Measurements from ENCODE around the gene PIP4K2A. TPM values are rescaled to one million over a fixed set of nuclear protein-coding genes. Genes with fewer than 3 reads are reported as not detected.
A peak's percentile ranks its signal among the peaks of the same experiment; 100 is the strongest.

The PIP4K2A gene
- total RNA-seq, 3 donors from 2014 or later (not counting 1 experiment from before 2014, with no cell fraction given): 311 to 423 (median 405) TPM

DNA sequence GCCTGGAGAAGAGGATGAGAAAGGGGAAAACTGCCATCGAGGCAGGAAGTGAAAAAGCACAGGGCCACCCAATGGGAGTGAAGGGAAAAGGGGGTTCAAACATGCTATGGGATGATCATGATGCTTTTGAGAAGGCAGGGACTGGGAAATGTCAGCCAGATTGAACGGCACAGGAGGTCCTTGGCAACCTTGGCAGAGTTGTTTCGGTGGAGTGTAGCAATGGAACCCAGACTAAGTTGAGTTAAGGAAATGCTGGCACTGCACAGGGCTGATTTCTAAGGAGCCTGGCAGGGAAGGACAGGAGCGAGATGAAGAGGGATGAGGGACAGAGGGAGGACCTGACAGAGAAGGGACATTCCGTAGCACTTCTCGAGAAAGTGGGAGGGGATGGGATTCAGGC, 101.4 kb downstream of the PIP4K2A start:
- peaks cover 74% of the 10 kb centered on the region for H3K4me1 ChIP-seq (ENCODE audit: control insufficient read depth, insufficient read depth, low read length)

DNA sequence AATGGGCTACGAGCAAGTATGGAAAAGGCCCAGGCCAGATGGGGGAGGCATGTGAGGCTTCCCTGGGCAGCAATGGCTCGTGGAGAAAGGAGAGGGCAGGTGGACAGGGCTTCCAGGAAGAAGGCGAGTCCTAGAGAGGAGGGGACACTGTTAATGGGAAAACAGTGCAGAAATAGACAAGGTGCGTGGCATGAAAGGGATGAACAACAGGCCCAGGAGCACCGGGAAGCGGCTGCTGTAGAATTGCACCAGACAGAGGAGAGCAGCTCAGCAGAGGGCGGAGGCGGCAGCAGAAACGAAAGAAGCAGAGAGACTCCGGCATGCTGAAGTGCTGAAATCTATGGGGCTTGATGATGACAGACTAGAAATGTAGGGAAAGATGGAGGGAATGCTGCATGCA, 102.1 kb downstream of the PIP4K2A start:
- H3K36me3 Mint-ChIP-seq: peaks cover 30% of the 10 kb centered on the region
- H3K4me3 ChIP-seq (ENCODE audit: low read length): no peak overlapping the region
- ATAC-seq (no peak), DNase-seq (peak in 1 of 2 donors; percentile 68)
- intact Hi-C loops (cut with micrococcal nuclease): no loop called here
- H3K27ac ChIP-seq (ENCODE audit: low read length): peak overlapping the region; percentile 89
- peaks cover 72% of the 10 kb centered on the region for H3K4me1 ChIP-seq (ENCODE audit: control insufficient read depth, insufficient read depth, low read length)
- H3K4me1 Mint-ChIP-seq: peaks cover 91 to 94% of the 10 kb centered on the region in 2 donors
- H3K9me3 ChIP-seq (ENCODE audit: control insufficient read depth, insufficient read depth, low read length): no peaks in the 10 kb centered on the region
- H3K27me3 ChIP-seq (ENCODE audit: control insufficient read depth, insufficient read depth, low read length): no peaks in the 10 kb centered on the region
- no peaks in the 10 kb centered on the region for H3K27me3 Mint-ChIP-seq (ENCODE audit: low read depth in 2 of 2)
- no peaks in the 10 kb centered on the region for H3K9me3 Mint-ChIP-seq
- peak overlapping the region; percentile 99 for H3K27ac Mint-ChIP-seq
- TF ChIP-seq, protein P1, sequence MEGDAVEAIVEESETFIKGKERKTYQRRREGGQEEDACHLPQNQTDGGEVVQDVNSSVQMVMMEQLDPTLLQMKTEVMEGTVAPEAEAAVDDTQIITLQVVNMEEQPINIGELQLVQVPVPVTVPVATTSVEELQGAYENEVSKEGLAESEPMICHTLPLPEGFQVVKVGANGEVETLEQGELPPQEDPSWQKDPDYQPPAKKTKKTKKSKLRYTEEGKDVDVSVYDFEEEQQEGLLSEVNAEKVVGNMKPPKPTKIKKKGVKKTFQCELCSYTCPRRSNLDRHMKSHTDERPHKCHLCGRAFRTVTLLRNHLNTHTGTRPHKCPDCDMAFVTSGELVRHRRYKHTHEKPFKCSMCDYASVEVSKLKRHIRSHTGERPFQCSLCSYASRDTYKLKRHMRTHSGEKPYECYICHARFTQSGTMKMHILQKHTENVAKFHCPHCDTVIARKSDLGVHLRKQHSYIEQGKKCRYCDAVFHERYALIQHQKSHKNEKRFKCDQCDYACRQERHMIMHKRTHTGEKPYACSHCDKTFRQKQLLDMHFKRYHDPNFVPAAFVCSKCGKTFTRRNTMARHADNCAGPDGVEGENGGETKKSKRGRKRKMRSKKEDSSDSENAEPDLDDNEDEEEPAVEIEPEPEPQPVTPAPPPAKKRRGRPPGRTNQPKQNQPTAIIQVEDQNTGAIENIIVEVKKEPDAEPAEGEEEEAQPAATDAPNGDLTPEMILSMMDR (IDR thresholded peaks at IDR 0.05): no peak
- peak overlapping the region; percentile 92 for H3K4me3 Mint-ChIP-seq
- peaks cover 25% of the 10 kb centered on the region for H3K36me3 ChIP-seq (ENCODE audit: control insufficient read depth, insufficient read depth, low read length)
- WGBS (ENCODE audit: insufficient coverage): 87% methylated on average over 9 of the region's 10 CpGs

More for the DNA sequence above, 101.4 kb downstream of the PIP4K2A start:
- Mint-ChIP-seq H3K9me3 (no peaks in the 10 kb centered on the region), H3K4me3 (peak overlapping the region; percentile 92), H3K36me3 (peaks cover 30% of the 10 kb centered on the region), H3K27ac (peak overlapping the region; percentile 99), H3K4me1 (peaks cover 93 to 94% of the 10 kb centered on the region in 2 donors), H3K27me3 (ENCODE audit: low read depth in 2 of 2) (no peaks in the 10 kb centered on the region)
- TF ChIP-seq, protein P1 (IDR thresholded peaks at IDR 0.05): no peak
- ATAC-seq: no peak
- peak overlapping the region; percentile 89 for H3K27ac ChIP-seq (ENCODE audit: low read length)
- no peak overlapping the region for H3K4me3 ChIP-seq (ENCODE audit: low read length)
- H3K36me3 ChIP-seq (ENCODE audit: control insufficient read depth, insufficient read depth, low read length): peaks cover 19% of the 10 kb centered on the region
- 93% methylated on average over 6 of the region's 6 CpGs for WGBS (ENCODE audit: insufficient coverage)
- H3K27me3 ChIP-seq (ENCODE audit: control insufficient read depth, insufficient read depth, low read length): no peaks in the 10 kb centered on the region
- intact Hi-C loops (cut with micrococcal nuclease): no loop called here
- DNase-seq: no peak
- H3K9me3 ChIP-seq (ENCODE audit: control insufficient read depth, insufficient read depth, low read length): no peaks in the 10 kb centered on the region

DNA sequence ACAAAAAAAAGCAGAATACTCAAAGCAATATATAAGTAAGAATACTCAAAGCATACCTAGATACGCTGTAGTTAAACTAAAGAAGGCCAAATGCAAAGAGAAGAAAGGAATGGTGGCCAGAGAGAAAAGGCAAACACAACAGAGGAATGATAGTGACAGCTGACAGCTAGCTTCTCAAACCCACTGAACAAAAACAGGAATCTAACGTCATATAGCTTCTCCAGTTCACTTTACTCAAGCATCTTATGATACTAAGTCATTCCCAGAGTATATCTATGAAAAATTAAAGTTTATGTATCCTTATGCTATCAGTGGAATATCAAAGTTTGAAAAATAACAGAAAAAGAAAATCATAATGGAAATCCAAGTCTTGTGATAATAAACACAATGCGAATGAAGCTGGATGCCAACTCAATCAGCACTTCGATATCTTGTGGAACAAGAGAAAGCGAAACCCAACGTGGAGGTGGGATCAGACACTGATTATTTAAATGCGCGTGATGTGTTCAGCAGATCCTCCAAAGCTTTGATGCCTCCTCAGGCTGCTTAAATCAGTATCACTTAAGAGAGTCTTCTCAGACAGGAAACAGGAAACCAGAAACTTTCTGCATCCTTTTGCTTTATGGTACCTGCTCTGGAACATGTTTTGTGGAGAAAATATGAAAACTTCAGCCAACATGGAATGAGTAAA, 102.8 kb downstream of the PIP4K2A start:
- peak overlapping the region; percentile 22 for H3K4me3 ChIP-seq (ENCODE audit: low read length)

More for the DNA sequence above, 102.8 kb downstream of the PIP4K2A start:
- TF ChIP-seq, protein P1 (IDR thresholded peaks at IDR 0.05): no peak
- Mint-ChIP-seq H3K27ac (peak overlapping the region; percentile 99), H3K27me3 (ENCODE audit: low read depth in 2 of 2) (no peaks in the 10 kb centered on the region), H3K9me3 (no peaks in the 10 kb centered on the region), H3K4me3 (peak overlapping the region; percentile 92), H3K36me3 (peaks cover 30% of the 10 kb centered on the region), H3K4me1 (peaks cover 92 to 96% of the 10 kb centered on the region in 2 donors)
- DNase-seq (peak in 1 of 2 donors; percentile 95), ATAC-seq (peak; percentile 82 to 89 (median 87))
- H3K27me3 ChIP-seq (ENCODE audit: control insufficient read depth, insufficient read depth, low read length): no peaks in the 10 kb centered on the region
- peaks cover 27% of the 10 kb centered on the region for H3K36me3 ChIP-seq (ENCODE audit: control insufficient read depth, insufficient read depth, low read length)
- peak overlapping the region; percentile 89 for H3K27ac ChIP-seq (ENCODE audit: low read length)
- peaks cover 76% of the 10 kb centered on the region for H3K4me1 ChIP-seq (ENCODE audit: control insufficient read depth, insufficient read depth, low read length)
- no peaks in the 10 kb centered on the region for H3K9me3 ChIP-seq (ENCODE audit: control insufficient read depth, insufficient read depth, low read length)
- intact Hi-C loops (cut with micrococcal nuclease): loop anchor here (2.0 kb wide), 1 partner anchor 19 kb away; no protein-coding TSS in a partner anchor
- 25% methylated on average over 7 of the region's 8 CpGs for WGBS (ENCODE audit: insufficient coverage)

All from natural killer cell (primary cell).